Body of pancreas (tissue), 4 donors: Measurements from ENCODE around the gene AKT3. TPM values are rescaled to one million over a fixed set of nuclear protein-coding genes. Genes with fewer than 3 reads are reported as not detected.
"Not testable (repeated sequence)": the region's sequence is repeated elsewhere in the genome, so short reads cannot be mapped to it uniquely, and the experiment has no call there.

Experiments
- ATAC-seq: fragments of 150-250 bp; one replicate; pipeline ENCODE4 v1.9.1; 2016
- DNase-seq, 4 donors: peaks; one replicate each; pipeline ENCODE4 v3.0.0-alpha.2; 2019
- H3K27ac ChIP-seq, 4 donors: fragments of 200-600 bp; sonication (generic); 1 replicate in 3 of 4; 2 replicates in 1 of 4; pipeline versions ENCODE4 v1.5.1 to v1.6.1; 2016 to 2019; ENCODE audit warnings: mild to moderate bottlenecking in 1 of 4, mixed read lengths in 1 of 4, moderate library complexity in 1 of 4
- H3K27me3 ChIP-seq, 2 donors: fragments of 200-600 bp; sonication (generic); one replicate each; pipeline ENCODE4 v1.6.0; 2016; ENCODE audit warnings: mild to moderate bottlenecking in 1 of 2
- H3K36me3 ChIP-seq, 2 donors: fragments of 200-600 bp; sonication (generic); replicated peaks in 1 of 2; 2 replicates each; pipeline ENCODE4 v1.5.1; 2016; ENCODE audit warnings: low read depth in 2 of 2; ENCODE audit not compliant: insufficient read depth in 1 of 2
- H3K4me1 ChIP-seq: fragments of 200-600 bp; sonication (generic); one replicate; pipeline ENCODE4 v1.6.0; 2016
- H3K4me3 ChIP-seq, 2 donors: fragments of 200-600 bp; sonication (generic); 1 replicate in 1 of 2; 2 replicates in 1 of 2; pipeline ENCODE4 v1.5.1; 2016 to 2019
- H3K9me3 ChIP-seq, 3 donors: fragments of 200-600 bp; sonication (generic); 1 replicate in 2 of 3; 2 replicates in 1 of 3; pipeline ENCODE4 v1.5.1; 2016
- CTCF ChIP-seq, 7 experiments: fragments of 450-650 bp in 4 of 7; fragments of 200-600 bp in 3 of 7; sonication (generic) in 3 of 7; IDR thresholded peaks; one replicate each; pipeline ENCODE4 v1.5.1; 2016 to 2019; ENCODE audit warnings: antibody characterized with exemption in 7 of 7
- POLR2A ChIP-seq, 3 donors: fragments of 450-650 bp; IDR thresholded peaks; one replicate each; pipeline ENCODE4 v1.6.1; 2016; ENCODE audit warnings: antibody characterized with exemption in 3 of 3, mild to moderate bottlenecking in 2 of 3
- WGBS, 2 donors: methylation state at CpG; one replicate each; pipeline ENCODE4 v1.1.5; 2017; 5-methylcytosine and 5-hydroxymethylcytosine counted together
- intact Hi-C: fragments of 100-400 bp; cut with DNase I; formaldehyde crosslinking; loops from one replicate; pipeline ENCODE4 v1.15.1; 2023
- total RNA-seq, 2 donors: library from RNA; depleted of rRNA; stranded (reverse); fragments of >200 nt; gene quantifications; one replicate each; pipeline ENCODE4 v1.1.0, GENCODE V29; 2016

The AKT3 gene
- total RNA-seq, 2 donors from 2014 or later, result 14.0 to 24.7 TPM

DNA sequence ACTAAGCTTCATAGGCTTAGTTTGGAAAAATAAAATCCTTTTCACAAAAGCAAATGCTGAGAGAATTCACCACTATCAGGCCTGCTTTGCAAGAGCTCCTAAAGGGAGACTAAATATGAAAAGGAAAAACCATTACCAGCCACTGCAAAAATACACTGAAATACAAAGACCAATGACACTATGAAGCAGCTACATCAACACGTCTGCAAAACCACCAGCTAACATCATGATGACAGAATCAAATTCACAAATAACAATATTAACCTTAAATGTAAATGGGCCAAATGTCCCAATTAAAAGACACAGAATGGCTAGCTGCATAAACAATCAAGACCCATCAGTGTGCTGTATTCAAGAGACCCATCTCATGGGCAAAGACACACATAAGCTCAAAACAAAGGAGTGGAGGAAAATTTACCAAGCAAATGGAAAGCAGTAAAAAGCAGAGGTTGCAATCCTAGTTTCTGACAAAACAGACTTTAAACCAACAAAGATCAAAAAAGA is 28.8 kb downstream of the AKT3 start:
- H3K27me3 ChIP-seq, result no peaks in the 10 kb centered on the region
- intact Hi-C loops, result no loop called here
- H3K36me3 ChIP-seq, result no peaks in the 10 kb centered on the region
- DNase-seq (no peak), ATAC-seq (no peak)
- no peak overlapping the region for H3K27ac ChIP-seq
- no peak for TF ChIP-seq POLR2A (IDR thresholded peaks at IDR 0.05)
- TF ChIP-seq CTCF (IDR thresholded peaks at IDR 0.05), result no peak
- H3K9me3 ChIP-seq, result peaks cover 0 to 8% (median 0%) of the 10 kb centered on the region in 3 donors
- no peak overlapping the region for H3K4me3 ChIP-seq
- WGBS, 2 donors, result 60 to 67% methylated on average over 1 of the region's 1 CpG
- no peaks in the 10 kb centered on the region for H3K4me1 ChIP-seq

DNA sequence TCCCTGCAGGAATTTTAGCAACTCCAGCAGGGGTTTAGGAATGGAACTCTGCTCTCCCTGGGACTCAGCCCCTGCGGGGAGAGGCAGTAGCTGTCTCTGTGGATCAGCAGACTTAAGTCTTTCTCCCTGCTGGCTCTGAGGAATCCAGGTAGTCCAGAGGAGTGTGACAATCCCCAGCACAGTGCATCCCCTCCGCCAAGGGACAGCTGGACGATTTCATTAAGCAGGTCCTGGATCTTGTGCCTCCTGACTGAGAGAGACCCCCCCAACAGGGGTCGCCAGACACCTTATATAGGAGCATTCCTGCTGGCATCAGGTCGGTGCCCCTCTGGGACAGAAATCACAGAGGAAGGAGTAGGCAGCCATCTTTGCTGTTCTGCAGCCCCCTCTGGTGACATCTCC is 30.6 kb downstream of the AKT3 start:
- Histone ChIP-seq H3K36me3 (no peaks in the 10 kb centered on the region), H3K4me3 (no peak overlapping the region), H3K4me1 (no peaks in the 10 kb centered on the region), H3K9me3 (peaks cover 0 to 8% (median 0%) of the 10 kb centered on the region in 3 donors), H3K27ac (no peak overlapping the region), H3K27me3 (no peaks in the 10 kb centered on the region)
- 72% methylated on average over 5 of the region's 5 CpGs; no CpG with 5 or more reads in 1 of the 2 donors for WGBS, 2 donors
- ATAC-seq (no peak), DNase-seq (no peak)
- TF ChIP-seq POLR2A (IDR thresholded peaks at IDR 0.05) (no peak), CTCF (IDR thresholded peaks at IDR 0.05) (no peak)
- intact Hi-C loops, result no loop called here

DNA sequence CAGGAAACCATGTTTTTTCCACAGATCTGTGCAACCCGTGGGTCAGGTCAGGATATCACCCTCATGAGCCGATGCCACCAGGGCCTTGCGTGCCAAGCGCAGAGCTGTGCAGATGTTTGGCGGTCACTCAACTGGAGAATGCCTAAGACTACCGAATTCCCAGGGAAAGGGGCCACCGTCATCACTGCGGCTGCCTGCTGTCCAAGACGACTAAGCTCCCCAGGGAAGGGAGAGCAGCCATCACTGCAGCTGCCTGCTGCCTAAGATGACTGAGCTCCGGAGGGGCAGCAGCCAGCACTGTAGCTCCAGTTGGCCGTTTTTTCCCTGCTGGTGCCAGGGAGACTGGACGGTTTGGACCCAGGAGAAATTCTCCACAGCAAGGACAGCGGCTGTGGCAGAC is 31.1 kb downstream of the AKT3 start:
- H3K9me3 ChIP-seq, result peaks cover 0 to 8% (median 0%) of the 10 kb centered on the region in 3 donors
- H3K27ac ChIP-seq, result no peak overlapping the region
- intact Hi-C loops, result no loop called here
- DNase-seq (no peak), ATAC-seq (no peak)
- no peaks in the 10 kb centered on the region for H3K36me3 ChIP-seq
- TF ChIP-seq CTCF (IDR thresholded peaks at IDR 0.05) (no peak), POLR2A (IDR thresholded peaks at IDR 0.05) (no peak)
- WGBS, 2 donors, result 73 to 76% methylated on average over 2 to 12 of the region's 13 CpGs
- H3K4me3 ChIP-seq, result no peak overlapping the region
- no peaks in the 10 kb centered on the region for H3K4me1 ChIP-seq
- H3K27me3 ChIP-seq, result no peaks in the 10 kb centered on the region

GRCh38 chr1:243814718-243815117 is 35.3 kb downstream of the AKT3 start:
- TF ChIP-seq CTCF (IDR thresholded peaks at IDR 0.05), result no peak
- TF ChIP-seq POLR2A (IDR thresholded peaks at IDR 0.05), result no peak
- no peaks in the 10 kb centered on the region for H3K9me3 ChIP-seq
- H3K4me1 ChIP-seq, result no peaks in the 10 kb centered on the region
- no peaks in the 10 kb centered on the region for H3K36me3 ChIP-seq
- DNase-seq (no peak), ATAC-seq (no peak)
- H3K27me3 ChIP-seq, result no peaks in the 10 kb centered on the region
- no peak overlapping the region for H3K27ac ChIP-seq
- H3K4me3 ChIP-seq, result no peak overlapping the region
- intact Hi-C loops, result no loop called here
- 39 to 56% methylated on average over 1 of the region's 1 CpG for WGBS, 2 donors

DNA sequence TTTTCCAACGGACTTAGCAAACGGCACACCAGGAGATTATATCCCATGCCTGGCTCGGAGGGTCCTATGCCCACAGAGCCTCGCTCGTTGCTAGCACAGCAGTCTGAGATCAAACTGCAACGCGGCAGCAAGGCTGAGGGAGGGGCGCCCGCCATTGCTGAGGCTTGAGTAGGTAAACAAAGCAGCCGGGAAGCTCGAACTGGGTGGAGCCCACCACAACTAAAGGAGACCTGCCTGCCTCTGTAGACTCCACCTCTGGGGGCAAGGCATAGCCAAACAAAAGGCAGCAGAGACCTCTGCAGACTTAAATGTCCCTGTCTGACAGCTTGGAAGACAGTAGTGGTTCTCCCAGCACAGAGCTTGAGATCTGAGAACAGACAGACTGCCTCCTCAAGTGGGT is 42.7 kb downstream of the AKT3 start:
- H3K36me3 ChIP-seq, H3K4me1 ChIP-seq, H3K4me3 ChIP-seq, H3K27me3 ChIP-seq, H3K27ac ChIP-seq, ATAC-seq, H3K9me3 ChIP-seq, intact Hi-C loops, DNase-seq: not testable (repeated sequence)
- WGBS, 2 donors, result 85 to 88% methylated on average over 11 of the region's 11 CpGs
